ENCODE measurements around the gene KCNH1.

The KCNH1 gene

GRCh38 chr1:210916548-210916947 lies 217.4 kb downstream of the KCNH1 start:
- no peak for DNase-seq

DNA sequence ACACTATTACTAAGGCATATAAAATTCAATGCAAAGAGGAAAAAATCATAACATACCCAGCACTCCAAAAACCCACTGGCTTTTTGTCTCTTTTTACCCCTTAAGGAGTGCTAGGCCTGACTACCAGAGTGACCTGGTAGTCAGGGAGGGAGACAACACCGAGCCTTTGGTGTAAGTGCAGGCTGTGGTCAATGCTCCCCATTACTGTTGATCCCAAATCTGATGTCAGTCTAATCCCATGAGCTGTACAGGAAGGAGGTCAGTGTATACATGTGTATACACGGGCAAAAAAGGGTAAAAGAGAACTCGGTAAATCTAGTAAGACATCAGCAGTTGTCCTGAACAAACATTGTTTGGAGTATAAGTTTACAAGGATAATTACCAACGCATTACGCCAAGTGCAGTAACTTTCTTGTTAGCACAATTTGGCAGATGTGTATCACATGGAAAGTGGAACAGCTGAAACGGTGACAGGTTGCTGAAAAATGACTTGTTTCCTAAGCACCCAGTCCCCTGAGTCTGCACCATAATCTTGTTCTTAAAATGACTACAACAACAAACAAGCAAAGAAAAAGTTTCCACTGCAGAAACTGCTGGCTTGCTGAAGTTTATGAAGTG lies 217.9 kb downstream of the KCNH1 start:
- DNase-seq, result no peak

DNA sequence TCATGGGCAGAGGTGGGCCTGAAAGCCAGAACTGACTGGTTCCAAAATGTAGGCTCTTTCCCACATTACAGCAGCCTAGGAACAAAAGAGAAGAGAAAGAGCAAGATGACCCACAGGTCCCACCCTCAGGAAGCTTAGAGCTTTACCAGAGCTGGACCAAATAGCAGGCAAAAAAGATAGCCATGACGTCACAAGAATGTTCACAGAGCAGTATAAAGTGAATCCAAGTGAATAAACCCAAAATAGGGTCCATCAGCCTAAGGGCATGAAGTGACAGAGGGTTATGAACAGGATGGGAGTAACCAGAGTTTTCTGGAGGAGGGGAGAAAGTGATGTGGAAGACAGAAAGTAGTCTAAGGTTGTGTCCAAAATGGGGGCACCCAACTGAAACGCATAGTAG lies 221.2 kb downstream of the KCNH1 start:
- no peak for DNase-seq

DNA sequence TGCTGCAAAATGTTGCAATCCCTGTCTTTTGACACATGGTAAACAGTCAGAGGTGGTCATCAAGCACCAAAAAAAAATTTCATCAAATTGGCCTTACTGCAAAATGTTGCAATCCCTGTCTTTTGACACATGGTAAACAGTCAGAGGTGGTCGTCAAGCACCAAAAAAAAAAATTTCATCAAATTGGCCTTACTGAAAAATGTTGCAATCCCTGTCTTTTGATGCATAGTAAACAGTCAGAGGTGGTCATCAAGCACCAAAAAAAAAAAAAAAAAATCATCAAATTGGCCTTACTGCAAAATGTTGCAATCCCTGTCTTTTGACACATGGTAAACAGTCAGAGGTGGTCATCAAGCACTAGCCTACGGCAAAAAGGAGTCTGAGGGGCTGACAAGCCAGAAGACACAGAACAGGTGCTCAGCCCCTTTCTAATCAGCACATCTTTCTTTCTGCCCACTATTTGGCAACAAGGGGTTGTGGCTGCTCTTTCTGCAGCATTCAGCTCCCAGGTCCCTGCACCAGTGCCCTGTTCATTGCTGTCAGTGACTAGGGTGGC lies 223.8 kb downstream of the KCNH1 start:
- peak in 1 of 14 donors; percentile 5 for DNase-seq

- DNase-seq, result no peak
Measured at GRCh38 chr1:210908791-210909190, 225.2 kb downstream of the KCNH1 start.

DNA sequence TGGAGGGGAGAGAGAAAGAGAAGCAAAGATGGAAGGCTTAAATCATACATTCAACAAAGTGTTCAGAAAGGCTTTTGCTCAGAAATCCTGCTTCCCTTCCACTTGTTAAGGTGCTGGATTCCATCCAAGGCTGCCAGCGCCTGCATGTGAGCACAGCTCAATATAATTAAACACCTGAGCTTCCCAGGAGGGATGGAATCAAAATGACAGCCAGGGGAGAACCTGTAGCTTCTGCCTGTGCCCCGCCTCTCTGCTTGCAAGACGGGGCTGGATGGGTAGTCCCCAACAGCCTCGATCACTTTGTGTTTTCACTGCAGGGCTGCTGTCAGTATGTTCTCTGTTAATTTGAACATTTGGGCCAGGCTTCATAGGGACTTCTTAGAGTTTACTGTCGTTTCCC lies 225.7 kb downstream of the KCNH1 start:
- peak in 1 of 14 donors; percentile 67 for DNase-seq

- DNase-seq, result peak in 1 of 14 donors; percentile 49
Measured at GRCh38 chr1:210907251-210907805, 226.6 kb downstream of the KCNH1 start.

DNA sequence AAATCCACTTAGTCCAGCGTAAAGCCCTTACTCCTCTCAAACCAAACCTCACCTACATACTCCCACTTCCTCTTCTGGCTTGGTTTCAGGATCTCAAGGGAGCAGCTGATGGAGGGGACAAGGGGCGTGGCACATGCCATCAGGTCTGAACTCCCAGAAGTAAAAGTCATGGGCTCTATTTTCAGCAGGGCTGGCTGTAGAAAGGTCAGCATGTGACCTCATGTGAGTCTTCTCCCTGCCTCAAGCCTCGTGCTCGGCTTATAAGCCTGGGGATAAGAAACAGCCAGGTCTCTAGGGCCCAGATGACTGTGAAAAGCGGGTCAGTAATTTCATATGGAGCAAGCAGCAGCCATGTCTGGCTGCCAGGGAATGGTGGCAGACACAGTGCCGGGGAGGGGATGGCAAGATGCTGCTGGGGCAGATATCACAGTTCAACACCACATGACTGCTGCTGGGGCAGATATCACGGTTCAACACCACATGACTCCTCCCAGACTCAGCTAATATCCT lies 227.9 kb downstream of the KCNH1 start:
- peak in 1 of 14 donors; percentile 9 for DNase-seq

GRCh38 chr1:210905365-210905904 lies 228.5 kb downstream of the KCNH1 start:
- no peak for DNase-seq

- peak in 3 of 14 donors; percentile 29 to 98 (median 47) for DNase-seq
Measured at GRCh38 chr1:210901981-210902770, 231.8 kb downstream of the KCNH1 start.

- DNase-seq, result no peak
Measured at GRCh38 chr1:210900820-210901219, 233.1 kb downstream of the KCNH1 start.

GRCh38 chr1:210900079-210900478 lies 233.9 kb downstream of the KCNH1 start:
- DNase-seq, result no peak

- DNase-seq, result no peak
Measured at GRCh38 chr1:210899676-210900075, 234.3 kb downstream of the KCNH1 start.

DNA sequence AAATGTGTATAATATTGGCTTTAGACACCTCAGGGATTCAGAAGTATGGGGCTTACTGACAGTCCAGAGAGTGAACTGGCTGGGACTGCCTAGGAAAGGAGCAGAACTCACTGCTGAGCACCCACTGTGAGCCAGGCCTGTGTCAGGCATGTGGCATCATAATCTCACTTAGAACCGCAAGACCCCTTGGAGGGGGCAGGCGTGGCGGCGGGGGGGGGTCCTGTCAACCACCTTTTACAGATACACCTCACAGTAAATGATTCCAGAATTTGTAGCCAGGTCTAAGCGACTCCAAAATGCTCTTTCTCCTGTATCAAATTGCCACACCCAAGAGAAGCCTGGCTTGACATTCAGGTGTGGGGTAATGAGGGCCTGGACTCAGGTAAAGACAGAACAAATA lies 235.5 kb downstream of the KCNH1 start:
- DNase-seq, result no peak

DNA sequence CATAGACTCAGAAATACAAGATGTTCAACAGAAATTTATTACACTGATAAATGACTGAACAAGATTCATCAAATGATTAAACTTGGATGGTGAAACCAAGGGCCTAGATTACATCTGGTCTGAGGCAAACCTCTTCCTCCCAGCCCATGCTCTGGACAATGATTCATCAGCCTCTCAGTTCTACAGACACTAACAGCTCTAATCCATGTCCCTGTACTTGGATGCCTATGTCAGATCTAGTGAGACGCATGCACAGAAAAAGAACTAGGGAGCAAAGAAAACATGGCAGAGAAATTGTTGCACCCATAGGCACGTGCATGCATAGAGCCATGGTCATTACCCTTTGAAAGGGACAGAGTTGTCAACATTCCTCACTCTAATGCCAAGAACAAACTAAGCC lies 250.1 kb downstream of the KCNH1 start:
- no peak for DNase-seq

- no peak for DNase-seq
Measured at GRCh38 chr1:210882414-210883221, 251.3 kb downstream of the KCNH1 start.

- no peak for DNase-seq
Measured at GRCh38 chr1:210878564-210878963, 255.4 kb downstream of the KCNH1 start.

DNA sequence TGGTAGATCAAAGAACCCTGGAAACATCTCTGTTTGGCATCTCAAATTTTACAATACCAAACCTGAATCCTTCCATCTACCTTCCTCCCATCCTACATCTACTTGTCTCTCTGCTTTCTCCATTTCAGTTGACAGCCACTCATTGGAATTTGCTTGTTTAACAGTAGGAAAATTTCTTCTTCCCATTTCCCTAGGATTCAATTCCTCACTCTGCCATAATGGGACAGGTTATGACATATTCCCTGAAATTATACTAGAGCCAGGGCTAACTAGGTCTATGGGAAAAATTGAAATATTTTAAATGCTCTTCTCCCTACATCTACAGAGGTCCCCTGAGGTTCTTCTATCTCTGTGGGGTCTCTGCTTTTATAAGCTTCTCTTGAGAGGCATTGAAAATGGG lies 257.7 kb downstream of the KCNH1 start:
- DNase-seq, result no peak

GRCh38 chr1:210866532-210866931 lies 267.4 kb downstream of the KCNH1 start:
- no peak for DNase-seq

DNA sequence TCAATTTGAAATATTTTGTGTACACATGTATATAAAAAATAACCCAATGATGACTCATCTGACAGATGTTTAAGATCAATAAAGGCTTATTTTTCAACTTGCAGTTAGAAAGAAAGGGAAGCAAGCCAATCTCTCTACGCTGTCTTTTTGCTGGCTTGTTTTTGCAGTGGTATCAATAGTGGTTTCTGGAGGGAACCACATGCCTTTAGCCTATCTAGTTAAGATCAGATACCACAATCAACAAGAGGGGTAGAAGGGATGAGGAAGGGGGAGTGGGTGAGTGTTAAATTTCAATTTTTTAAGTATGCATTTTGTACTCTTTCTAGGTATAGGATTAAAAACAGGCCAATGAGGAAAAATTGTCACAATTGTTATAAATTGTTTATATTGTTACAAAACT lies 276.2 kb downstream of the KCNH1 start:
- DNase-seq, result no peak

- DNase-seq, result no peak
Measured at GRCh38 chr1:210857146-210857663, 276.7 kb downstream of the KCNH1 start.

DNA sequence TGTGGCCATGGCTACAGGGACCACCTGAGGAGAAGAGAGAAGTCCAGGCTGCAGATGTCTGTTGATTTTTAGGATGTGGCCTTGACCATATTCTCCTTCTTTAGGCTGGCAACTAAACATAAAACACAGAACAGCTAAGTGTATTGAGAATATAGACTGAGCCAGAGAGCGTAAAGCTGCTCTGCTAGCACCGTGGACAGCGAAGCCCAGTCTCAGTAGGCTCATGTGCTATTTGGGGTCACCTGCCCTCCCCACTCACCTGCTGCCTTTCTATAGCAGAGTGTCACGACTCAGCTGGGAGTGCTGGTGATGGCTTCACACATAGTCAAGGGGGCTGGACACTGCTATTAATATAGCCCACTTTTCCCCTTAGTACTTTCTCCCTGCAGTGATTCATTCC lies 278.5 kb downstream of the KCNH1 start:
- DNase-seq, result no peak
